ENCODE results near the gene MPZL3. TPM values are rescaled to one million over a fixed set of nuclear protein-coding genes. Genes with fewer than 3 reads are reported as not detected.

MPZL3 gene
- total RNA-seq, 4 donors from 2014 or later: 6.9 to 15.3 (median 12.3) TPM

DNA sequence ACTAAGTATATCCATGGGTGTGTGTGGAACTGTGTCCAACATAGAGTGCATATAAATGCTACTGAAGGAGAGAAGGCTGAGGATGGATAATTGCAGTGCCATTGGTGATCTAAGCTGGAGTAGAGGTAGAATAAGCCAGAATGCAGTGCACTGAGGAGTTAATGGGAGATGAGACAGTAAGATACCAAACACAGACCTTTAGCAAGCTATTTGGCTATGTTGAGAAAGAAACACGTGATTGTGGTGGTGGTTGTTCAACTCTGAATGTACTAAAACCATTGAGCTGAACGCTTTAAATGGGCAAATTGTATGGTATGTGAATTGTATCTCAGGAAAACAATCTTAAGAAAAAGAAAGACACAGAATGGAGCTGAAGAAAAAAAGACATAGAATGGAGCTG is 50.2 kb downstream of the MPZL3 start:
- intact Hi-C loops (cut with DNase I): loop anchor here (5.0 kb wide), 1 partner anchor 145 kb away; no protein-coding TSS in a partner anchor
- H3K9me3 ChIP-seq: no peaks in the 10 kb centered on the region
- H3K27me3 ChIP-seq: no peaks in the 10 kb centered on the region
- WGBS, 2 donors: 84 to 88% methylated on average over 2 of the region's 2 CpGs
- H3K4me3 ChIP-seq (replicated peaks in 1 of 3): no peak overlapping the region
- peaks cover 0 to 8% of the 10 kb centered on the region in 2 donors for H3K4me1 ChIP-seq
- H3K27ac ChIP-seq: no peak overlapping the region
- no peak for DNase-seq
- TF ChIP-seq POLR2A (IDR thresholded peaks at IDR 0.05): no peak
- TF ChIP-seq, protein P1, sequence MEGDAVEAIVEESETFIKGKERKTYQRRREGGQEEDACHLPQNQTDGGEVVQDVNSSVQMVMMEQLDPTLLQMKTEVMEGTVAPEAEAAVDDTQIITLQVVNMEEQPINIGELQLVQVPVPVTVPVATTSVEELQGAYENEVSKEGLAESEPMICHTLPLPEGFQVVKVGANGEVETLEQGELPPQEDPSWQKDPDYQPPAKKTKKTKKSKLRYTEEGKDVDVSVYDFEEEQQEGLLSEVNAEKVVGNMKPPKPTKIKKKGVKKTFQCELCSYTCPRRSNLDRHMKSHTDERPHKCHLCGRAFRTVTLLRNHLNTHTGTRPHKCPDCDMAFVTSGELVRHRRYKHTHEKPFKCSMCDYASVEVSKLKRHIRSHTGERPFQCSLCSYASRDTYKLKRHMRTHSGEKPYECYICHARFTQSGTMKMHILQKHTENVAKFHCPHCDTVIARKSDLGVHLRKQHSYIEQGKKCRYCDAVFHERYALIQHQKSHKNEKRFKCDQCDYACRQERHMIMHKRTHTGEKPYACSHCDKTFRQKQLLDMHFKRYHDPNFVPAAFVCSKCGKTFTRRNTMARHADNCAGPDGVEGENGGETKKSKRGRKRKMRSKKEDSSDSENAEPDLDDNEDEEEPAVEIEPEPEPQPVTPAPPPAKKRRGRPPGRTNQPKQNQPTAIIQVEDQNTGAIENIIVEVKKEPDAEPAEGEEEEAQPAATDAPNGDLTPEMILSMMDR (IDR thresholded peaks at IDR 0.05): no peak
- no peaks in the 10 kb centered on the region for H3K36me3 ChIP-seq

DNA sequence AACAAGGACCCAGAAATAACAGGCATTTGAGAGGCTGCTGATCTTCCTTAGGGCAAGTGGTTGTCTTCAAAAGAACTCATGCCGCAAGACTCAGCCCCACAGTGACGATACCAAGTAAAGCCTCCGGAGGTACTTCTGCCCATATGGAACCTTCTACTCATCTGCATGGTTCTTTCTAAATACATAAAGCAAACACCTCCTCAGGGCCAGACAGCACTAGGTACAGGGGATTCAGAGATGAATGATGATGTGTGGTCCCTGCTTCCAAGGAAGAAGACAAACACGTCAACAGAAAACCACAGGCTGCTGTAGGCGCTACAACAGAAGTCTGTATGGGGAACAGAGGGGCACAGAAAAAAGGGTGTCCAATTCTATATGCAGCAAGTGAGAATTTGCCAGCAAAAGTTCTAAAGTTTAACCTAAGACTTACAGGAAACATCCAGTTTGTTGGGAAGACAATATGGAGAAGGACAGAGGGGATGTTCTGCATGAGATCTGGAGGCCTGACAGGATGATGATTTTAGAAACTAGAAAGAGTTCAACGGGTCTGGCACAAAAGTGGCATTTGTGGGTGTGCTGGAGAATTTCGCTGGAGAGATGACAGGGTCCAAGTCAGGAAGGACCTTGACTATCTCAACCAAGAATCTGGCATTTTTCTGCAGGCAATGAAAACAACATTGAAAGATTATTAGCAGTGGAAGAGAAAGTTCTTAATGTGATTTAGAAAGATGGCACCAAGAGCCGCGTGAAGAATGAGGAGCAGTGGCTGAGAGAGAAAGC is 51.1 kb downstream of the MPZL3 start:
- Histone ChIP-seq H3K4me3 (replicated peaks in 1 of 3) (no peak overlapping the region), H3K9me3 (no peaks in the 10 kb centered on the region), H3K36me3 (no peaks in the 10 kb centered on the region), H3K4me1 (peaks cover 0 to 8% of the 10 kb centered on the region in 2 donors), H3K27ac (no peak overlapping the region), H3K27me3 (no peaks in the 10 kb centered on the region)
- WGBS, 2 donors: 89 to 91% methylated on average over 9 of the region's 9 CpGs
- DNase-seq: no peak
- intact Hi-C loops (cut with DNase I): loop anchor here (5.0 kb wide), 1 partner anchor 146 kb away; no protein-coding TSS in a partner anchor
- TF ChIP-seq, protein P1 (IDR thresholded peaks at IDR 0.05): no peak
- TF ChIP-seq POLR2A (IDR thresholded peaks at IDR 0.05): no peak

DNA sequence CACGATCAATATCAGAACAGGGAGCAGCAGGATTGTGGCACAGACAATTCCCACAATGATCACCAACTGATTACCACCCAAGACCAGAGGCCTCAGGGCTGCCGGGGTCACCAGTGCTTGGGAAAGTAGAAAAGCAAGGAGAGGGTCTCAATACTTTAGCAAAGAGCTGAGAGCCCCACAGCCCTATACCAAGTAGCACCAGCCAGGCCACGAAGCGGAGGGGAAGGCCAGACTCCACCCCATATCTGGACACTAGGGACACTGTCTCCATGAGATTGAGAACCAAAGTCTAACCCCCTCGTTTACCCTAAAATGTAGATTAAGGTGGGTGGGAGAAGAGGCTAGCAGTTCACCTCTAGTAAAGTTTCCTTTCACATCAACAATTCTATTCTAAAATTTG is 51.7 kb downstream of the MPZL3 start:
- Histone ChIP-seq H3K27ac (no peak overlapping the region), H3K36me3 (no peaks in the 10 kb centered on the region), H3K4me1 (peaks cover 0 to 8% of the 10 kb centered on the region in 2 donors), H3K4me3 (replicated peaks in 1 of 3) (no peak overlapping the region), H3K27me3 (no peaks in the 10 kb centered on the region), H3K9me3 (no peaks in the 10 kb centered on the region)
- intact Hi-C loops (cut with DNase I): loop anchor here (5.0 kb wide), 1 partner anchor 147 kb away; no protein-coding TSS in a partner anchor
- TF ChIP-seq, protein P1 (IDR thresholded peaks at IDR 0.05): no peak
- TF ChIP-seq POLR2A (IDR thresholded peaks at IDR 0.05): no peak
- no peak for DNase-seq
- 87 to 88% methylated on average over 5 of the region's 5 CpGs for WGBS, 2 donors

DNA sequence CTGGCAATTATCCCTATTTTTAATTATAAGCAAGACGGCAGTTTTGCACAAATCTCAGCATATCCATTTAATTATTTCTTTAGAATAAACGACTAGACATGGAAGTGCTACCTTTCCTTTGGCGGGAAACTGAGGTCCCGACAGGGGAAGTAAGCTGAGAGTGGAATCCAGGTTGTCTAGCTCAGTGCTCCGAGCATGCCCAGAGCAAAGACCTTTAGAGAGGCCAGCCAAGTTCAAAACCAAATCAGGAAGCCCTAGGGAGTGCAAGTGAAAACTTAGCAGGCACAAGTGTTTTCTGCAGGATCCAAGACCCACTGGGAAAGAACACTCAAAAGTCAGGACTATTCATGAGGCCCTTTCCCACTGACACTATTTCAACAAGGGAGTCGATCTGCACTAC is 53.0 kb downstream of the MPZL3 start:
- no peak overlapping the region for H3K27ac ChIP-seq
- TF ChIP-seq, protein P1 (IDR thresholded peaks at IDR 0.05): no peak
- no peak for TF ChIP-seq POLR2A (IDR thresholded peaks at IDR 0.05)
- no peaks in the 10 kb centered on the region for H3K27me3 ChIP-seq
- DNase-seq: no peak
- no peaks in the 10 kb centered on the region for H3K9me3 ChIP-seq
- 51 to 63% methylated on average over 6 of the region's 6 CpGs for WGBS, 2 donors
- no peak overlapping the region for H3K4me3 ChIP-seq (replicated peaks in 1 of 3)
- peaks cover 0 to 8% of the 10 kb centered on the region in 2 donors for H3K4me1 ChIP-seq
- H3K36me3 ChIP-seq: no peaks in the 10 kb centered on the region
- intact Hi-C loops (cut with DNase I): no loop called here

DNA sequence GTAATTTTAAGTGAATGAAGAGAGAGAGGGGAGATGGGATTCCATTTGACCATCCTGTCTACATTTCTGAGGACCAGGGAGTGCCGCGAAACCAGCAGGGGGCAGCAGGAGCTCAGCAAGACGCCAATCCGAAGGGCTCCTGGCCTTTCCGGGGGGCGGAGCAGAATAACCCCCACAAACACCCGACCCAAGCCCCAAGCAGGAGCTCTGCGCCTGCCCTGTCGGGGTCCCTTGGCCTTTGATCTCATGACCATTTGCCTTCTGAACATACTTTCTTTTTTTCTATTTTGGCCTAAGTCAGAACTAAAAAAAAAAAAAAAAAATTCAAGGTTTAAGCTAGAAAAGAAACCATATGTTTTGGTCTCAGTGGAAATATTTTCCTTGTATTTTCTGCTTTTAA is 53.8 kb downstream of the MPZL3 start:
- TF ChIP-seq POLR2A (IDR thresholded peaks at IDR 0.05): no peak
- TF ChIP-seq, protein P1 (IDR thresholded peaks at IDR 0.05): peak; percentile 50 to 94 (median 82)
- peak; percentile 78 to 80 for DNase-seq
- H3K4me3 ChIP-seq (replicated peaks in 1 of 3): no peak overlapping the region
- H3K27ac ChIP-seq: no peak overlapping the region
- intact Hi-C loops (cut with DNase I): no loop called here
- 1 to 3% methylated on average over 8 to 9 of the region's 9 CpGs for WGBS, 2 donors
- no peaks in the 10 kb centered on the region for H3K27me3 ChIP-seq
- no peaks in the 10 kb centered on the region for H3K9me3 ChIP-seq
- H3K4me1 ChIP-seq: peaks cover 0 to 8% of the 10 kb centered on the region in 2 donors
- no peaks in the 10 kb centered on the region for H3K36me3 ChIP-seq
